CD14-positive monocyte (primary cell): ENCODE results near the gene PADI2. TPM values are rescaled to one million over a fixed set of nuclear protein-coding genes. Genes with fewer than 3 reads are reported as not detected.

Experiments
- DNase-seq, 3 donors: peaks; one replicate each; pipeline ENCODE4 v3.0.0-alpha.2; 2011 to 2022
- H2AFZ ChIP-seq: 2 replicates; pipeline ENCODE4 v1.6.0; 2012; ENCODE audit warnings: mild to moderate bottlenecking, low read depth, low read length, inconsistent platforms; ENCODE audit not compliant: insufficient read depth, poor library complexity, severe bottlenecking
- H3K27ac ChIP-seq, 2 donors: 1 replicate in 1 of 2; 2 replicates in 1 of 2; pipeline ENCODE4 v1.5.1; 2012 to 2013; ENCODE audit warnings: low read length in 2 of 2, control low read depth in 1 of 2, inconsistent platforms in 1 of 2, low read depth in 1 of 2, mild to moderate bottlenecking in 1 of 2
- H3K27me3 ChIP-seq, 2 donors: one replicate each; pipeline versions ENCODE4 v1.6.0 to v1.6.1; 2011 to 2013; ENCODE audit warnings: low read length in 2 of 2; ENCODE audit not compliant: control insufficient read depth in 2 of 2, insufficient read depth in 2 of 2
- H3K36me3 ChIP-seq, 2 donors: replicated peaks in 1 of 2; 1 replicate in 1 of 2; 2 replicates in 1 of 2; pipeline versions ENCODE4 v1.5.1 to v1.6.1; 2012 to 2013; ENCODE audit warnings: low read length in 2 of 2, control low read depth in 1 of 2, inconsistent platforms in 1 of 2, mild to moderate bottlenecking in 1 of 2; ENCODE audit not compliant: insufficient read depth in 2 of 2, control insufficient read depth in 1 of 2
- H3K4me1 ChIP-seq, 2 donors: 1 replicate in 1 of 2; 2 replicates in 1 of 2; pipeline versions ENCODE4 v1.5.1 to v1.6.1; 2012 to 2013; ENCODE audit warnings: low read length in 2 of 2, control low read depth in 1 of 2, inconsistent platforms in 1 of 2, mild to moderate bottlenecking in 1 of 2, moderate library complexity in 1 of 2; ENCODE audit not compliant: insufficient read depth in 2 of 2, control insufficient read depth in 1 of 2
- H3K4me2 ChIP-seq: replicated peaks from 2 replicates; pipeline ENCODE3; 2012; ENCODE audit warnings: low read length, moderate library complexity, mild to moderate bottlenecking; ENCODE audit not compliant: poor library complexity, severe bottlenecking; ENCODE audit errors: extremely low read depth
- H3K4me3 ChIP-seq, 3 experiments: fragments of 200-600 bp in 1 of 3; sonication (generic) in 1 of 3; replicated peaks in 1 of 3; 1 replicate in 2 of 3; 2 replicates in 1 of 3; pipeline ENCODE4 v1.5.1; 2011 to 2013; ENCODE audit warnings: low read length in 3 of 3, mild to moderate bottlenecking in 3 of 3, control low read depth in 2 of 3, low read depth in 2 of 3, inconsistent platforms in 1 of 3, moderate library complexity in 1 of 3
- H3K79me2 ChIP-seq: 2 replicates; pipeline ENCODE4 v1.6.0; 2012; ENCODE audit warnings: mild to moderate bottlenecking, control low read depth, inconsistent platforms, low read length, moderate library complexity; ENCODE audit not compliant: insufficient read depth
- H3K9ac ChIP-seq: 2 replicates; pipeline ENCODE4 v1.6.0; 2017; ENCODE audit warnings: low read length, mild to moderate bottlenecking; ENCODE audit not compliant: insufficient read depth, poor library complexity, severe bottlenecking
- H3K9me3 ChIP-seq, 2 donors: replicated peaks in 1 of 2; 1 replicate in 1 of 2; 2 replicates in 1 of 2; pipeline versions ENCODE4 v1.5.1 to v1.6.1; 2012 to 2013; ENCODE audit warnings: low read length in 2 of 2, control low read depth in 1 of 2; ENCODE audit not compliant: control insufficient read depth in 1 of 2, insufficient read depth in 1 of 2
- H4K20me1 ChIP-seq: 2 replicates; pipeline ENCODE4 v1.6.0; 2012; ENCODE audit warnings: mild to moderate bottlenecking, low read length, control low read depth, moderate library complexity; ENCODE audit not compliant: insufficient read depth
- H3K27ac Mint-ChIP-seq, 7 donors: one replicate each; pipeline ENCODE4 v1.8.0; 2020; ENCODE audit warnings: mild to moderate bottlenecking in 7 of 7, mixed read lengths in 7 of 7, moderate library complexity in 6 of 7, inconsistent platforms in 2 of 7
- H3K27me3 Mint-ChIP-seq, 3 donors: one replicate each; pipeline ENCODE4 v1.8.0; 2021 to 2022; ENCODE audit warnings: low read depth in 3 of 3, mild to moderate bottlenecking in 3 of 3, mixed read lengths in 3 of 3, moderate library complexity in 3 of 3, inconsistent platforms in 1 of 3
- H3K36me3 Mint-ChIP-seq, 2 donors: one replicate each; pipeline ENCODE4 v1.8.0; 2020; ENCODE audit warnings: mixed read lengths in 2 of 2, inconsistent platforms in 1 of 2, mild to moderate bottlenecking in 1 of 2
- H3K4me1 Mint-ChIP-seq: one replicate; pipeline ENCODE4 v1.8.0; 2020; ENCODE audit warnings: mild to moderate bottlenecking, mixed read lengths
- H3K4me3 Mint-ChIP-seq, 2 donors: one replicate each; pipeline ENCODE4 v1.8.0; 2020; ENCODE audit warnings: mild to moderate bottlenecking in 2 of 2, mixed read lengths in 2 of 2, moderate library complexity in 1 of 2
- H3K9me3 Mint-ChIP-seq, 7 donors: one replicate each; pipeline ENCODE4 v1.8.0; 2020 to 2022; ENCODE audit warnings: mixed read lengths in 7 of 7, mild to moderate bottlenecking in 6 of 7, moderate library complexity in 6 of 7, inconsistent platforms in 2 of 7
- CTCF ChIP-seq: fragments of 200-600 bp; IDR thresholded peaks from one replicate; pipeline ENCODE4 v1.8.0; 2022; ENCODE audit warnings: antibody characterized with exemption, mild to moderate bottlenecking
- WGBS: methylation state at CpG from one replicate; pipeline ENCODE4 v1.1.5; 2013; ENCODE audit warnings: missing lambda C conversion rate; ENCODE audit not compliant: insufficient coverage; 5-methylcytosine and 5-hydroxymethylcytosine counted together
- intact Hi-C, 2 donors: fragments of 100-400 bp; cut with micrococcal nuclease; formaldehyde crosslinking; loops; one replicate each; pipeline versions ENCODE4 v1.15.0 to v1.15.1; 2023
- polyA plus RNA-seq, 3 donors: library from polyadenylated mRNA; depleted of rRNA in 1 of 3; unstranded in 2 of 3; stranded (reverse) in 1 of 3; fragments of 300-500 nt in 2 of 3; fragments of >200 nt in 1 of 3; fragmentation: Illumina TruSeq in 2 of 3; gene quantifications; 1 replicate in 2 of 3; 2 replicates in 1 of 3; pipeline ENCODE4 v1.2.3, GENCODE V29; 2012 to 2021

PADI2 gene
- polyA plus RNA-seq, 3 donors: 18.6 to 61.7 (median 32.6) TPM

- H3K27me3 ChIP-seq: no peaks in the 10 kb centered on the region
- Mint-ChIP-seq H3K9me3 (no peaks in the 10 kb centered on the region), H3K27me3 (peaks cover 0 to 3% (median 0%) of the 10 kb centered on the region in 3 donors), H3K4me1 (peaks cover 22% of the 10 kb centered on the region), H3K27ac (no peak overlapping the region), H3K4me3 (no peak overlapping the region), H3K36me3 (peaks cover 63 to 91% of the 10 kb centered on the region in 2 donors)
- H3K9ac ChIP-seq: no peak overlapping the region
- H3K79me2 ChIP-seq: peaks cover 5% of the 10 kb centered on the region
- peaks cover 2% of the 10 kb centered on the region for H4K20me1 ChIP-seq
- H3K36me3 ChIP-seq: peaks cover 58 to 70% of the 10 kb centered on the region in 2 donors
- H3K27ac ChIP-seq: no peak overlapping the region
- intact Hi-C loops: no loop called here
- H3K4me1 ChIP-seq: peaks cover 7 to 11% of the 10 kb centered on the region in 2 donors
- H3K9me3 ChIP-seq: no peaks in the 10 kb centered on the region
- 97% methylated on average over 7 of the region's 17 CpGs for WGBS
- no peak overlapping the region for H2AFZ ChIP-seq
- no peak overlapping the region for H3K4me3 ChIP-seq
- TF ChIP-seq CTCF: no peak
- H3K4me2 ChIP-seq: no peak overlapping the region
- DNase-seq: no peak
These were observed 14.5 kb downstream of the PADI2 start for GRCh38 chr1:17104782-17105181.

- Mint-ChIP-seq H3K4me1 (peaks cover 43% of the 10 kb centered on the region), H3K36me3 (peaks cover 52 to 75% of the 10 kb centered on the region in 2 donors), H3K27ac (peak overlapping the region in 1 of 7 donors; percentile 42), H3K4me3 (no peak overlapping the region), H3K27me3 (peaks cover 0 to 3% (median 0%) of the 10 kb centered on the region in 3 donors), H3K9me3 (peaks cover 0 to 2% (median 0%) of the 10 kb centered on the region in 7 donors)
- Histone ChIP-seq H3K27me3 (no peaks in the 10 kb centered on the region), H4K20me1 (no peaks in the 10 kb centered on the region), H3K27ac (no peak overlapping the region), H3K4me2 (no peak overlapping the region), H3K9me3 (no peaks in the 10 kb centered on the region), H3K9ac (no peak overlapping the region), H2AFZ (no peak overlapping the region), H3K4me1 (peaks cover 32 to 37% of the 10 kb centered on the region in 2 donors), H3K79me2 (no peaks in the 10 kb centered on the region), H3K4me3 (no peak overlapping the region), H3K36me3 (peaks cover 48 to 55% of the 10 kb centered on the region in 2 donors)
- intact Hi-C loops: no loop called here
- no peak for DNase-seq
- no peak for TF ChIP-seq CTCF
- no CpG with 5 or more reads among the region's 2 CpGs for WGBS
These were observed 17.0 kb downstream of the PADI2 start for GRCh38 chr1:17102232-17102631.
